ENCODE data around the gene BCL2.
A peak's percentile ranks its signal among the peaks of the same experiment; 100 is the strongest.

The BCL2 gene

GRCh38 chr18:63208676-63209075, 110.9 kb downstream of the BCL2 start:
- H3K4me3 ChIP-seq (ENCODE audit: low read depth, low read length), result peak overlapping the region; percentile 20
- no peak for TF ChIP-seq CTCF (IDR thresholded peaks at IDR 0.05; ENCODE audit: low read depth, low read length, missing control alignments)
- no peak for DNase-seq (ENCODE audit: low read depth)

- DNase-seq (ENCODE audit: low read depth), result no peak
- TF ChIP-seq CTCF (IDR thresholded peaks at IDR 0.05; ENCODE audit: low read depth, low read length, missing control alignments), result no peak
Measured at GRCh38 chr18:63207835-63208234, 111.7 kb downstream of the BCL2 start.

GRCh38 chr18:63207143-63207790, 112.3 kb downstream of the BCL2 start:
- no peak for TF ChIP-seq CTCF (IDR thresholded peaks at IDR 0.05; ENCODE audit: low read depth, low read length, missing control alignments)
- DNase-seq (ENCODE audit: low read depth), result no peak
- peak overlapping the region; percentile 26 for H3K4me3 ChIP-seq (ENCODE audit: low read depth, low read length)

More at GRCh38 chr18:63207835-63208234, 111.7 kb downstream of the BCL2 start:
- H3K4me3 ChIP-seq (ENCODE audit: low read depth, low read length), result peak overlapping the region; percentile 20; the same call in 1 of the 2 replicates

- peak overlapping the region; percentile 26 for H3K4me3 ChIP-seq (ENCODE audit: low read depth, low read length)
- DNase-seq (ENCODE audit: low read depth), result no peak
- no peak for TF ChIP-seq CTCF (IDR thresholded peaks at IDR 0.05; ENCODE audit: low read depth, low read length, missing control alignments)
Measured at GRCh38 chr18:63206433-63207142, 113.0 kb downstream of the BCL2 start.

- DNase-seq (ENCODE audit: low read depth), result no peak
- TF ChIP-seq CTCF (IDR thresholded peaks at IDR 0.05; ENCODE audit: low read depth, low read length, missing control alignments), result no peak
- H3K4me3 ChIP-seq (ENCODE audit: low read depth, low read length), result peak overlapping the region; percentile 20; the same call in 1 of the 2 replicates
Measured at GRCh38 chr18:63205791-63206252, 113.7 kb downstream of the BCL2 start.

- TF ChIP-seq CTCF (IDR thresholded peaks at IDR 0.05; ENCODE audit: low read depth, low read length, missing control alignments), result no peak
- no peak overlapping the region for H3K4me3 ChIP-seq (ENCODE audit: low read depth, low read length)
- DNase-seq (ENCODE audit: low read depth), result no peak
Measured at GRCh38 chr18:63203497-63203896, 116.1 kb downstream of the BCL2 start.

Measured in GM12864 (cell line).